ENCODE data around the gene ALKBH3. TPM values are rescaled to one million over a fixed set of nuclear protein-coding genes. Genes with fewer than 3 reads are reported as not detected.
A peak's percentile ranks its signal among the peaks of the same experiment; 100 is the strongest.

The ALKBH3 gene
- polyA plus RNA-seq, 1 of the 3 experiments (the other 2 are of a cell fraction), result 27.0 TPM

DNA sequence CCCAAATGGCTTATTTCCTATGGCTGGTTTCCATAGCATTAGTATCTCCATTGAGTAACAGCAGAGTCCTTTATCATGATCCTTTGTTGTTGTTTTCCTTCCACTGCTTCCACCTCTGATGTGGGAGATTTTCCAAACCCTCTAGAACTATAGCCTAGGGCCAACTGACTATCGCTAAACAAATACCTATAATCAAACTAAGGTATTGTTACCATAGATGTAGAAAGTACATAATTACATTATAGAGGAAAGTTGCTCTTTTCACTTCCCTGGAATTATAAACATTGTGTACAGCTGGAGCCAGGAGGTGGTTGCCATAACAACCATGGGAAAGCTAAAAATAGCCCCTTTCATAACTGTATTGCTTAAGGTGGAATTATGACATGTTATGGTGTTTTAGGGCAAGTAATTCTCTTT is 47.0 kb upstream of the ALKBH3 start:
- DNase-seq, result peak; percentile 35
- Histone ChIP-seq H3K4me3 (ENCODE audit: low read depth in 2 of 2, low read length in 1 of 2) (no peak overlapping the region), H2AFZ (ENCODE audit: low read depth) (no peak overlapping the region), H3K9me2 (no peaks in the 10 kb centered on the region), H4K20me1 (ENCODE audit: insufficient read depth) (no peaks in the 10 kb centered on the region), H3K79me2 (ENCODE audit: insufficient read depth) (no peaks in the 10 kb centered on the region), H3K9ac (no peak overlapping the region), H3K36me3 (replicated peaks in 1 of 2; ENCODE audit: control insufficient read depth in 1 of 2, insufficient read depth in 2 of 2, low read length in 1 of 2) (no peaks in the 10 kb centered on the region), H3K4me1 (ENCODE audit: control insufficient read depth in 1 of 2, insufficient read depth in 2 of 2, low read depth in 1 of 2, low read length in 1 of 2) (peaks cover 5 to 21% of the 10 kb centered on the region in 2 experiments; a peak in 3 of 4 replicates), H3K27me3 (ENCODE audit: insufficient read depth) (no peaks in the 10 kb centered on the region), H3K4me2 (no peak overlapping the region), H3K27ac (ENCODE audit: low read depth in 2 of 2, low read length in 1 of 2) (no peak overlapping the region; a peak in 1 of 4 replicates), H3F3A (replicated peaks; ENCODE audit: insufficient read depth) (peaks cover 10% of the 10 kb centered on the region), H3K9me3 (no peaks in the 10 kb centered on the region)
- ChIA-PET POLR2A (no interaction called here), CTCF (interaction anchor here (1.0 to 16.8 kb wide), 3 partner anchors 8 to 56 kb away, joined by 4 to 337 read pairs (median 50); no protein-coding TSS in a partner anchor)
- WGBS (ENCODE audit: low lambda C conversion rate), result 24% methylated on average over 1 of the region's 1 CpG
- TF ChIP-seq, protein P1, sequence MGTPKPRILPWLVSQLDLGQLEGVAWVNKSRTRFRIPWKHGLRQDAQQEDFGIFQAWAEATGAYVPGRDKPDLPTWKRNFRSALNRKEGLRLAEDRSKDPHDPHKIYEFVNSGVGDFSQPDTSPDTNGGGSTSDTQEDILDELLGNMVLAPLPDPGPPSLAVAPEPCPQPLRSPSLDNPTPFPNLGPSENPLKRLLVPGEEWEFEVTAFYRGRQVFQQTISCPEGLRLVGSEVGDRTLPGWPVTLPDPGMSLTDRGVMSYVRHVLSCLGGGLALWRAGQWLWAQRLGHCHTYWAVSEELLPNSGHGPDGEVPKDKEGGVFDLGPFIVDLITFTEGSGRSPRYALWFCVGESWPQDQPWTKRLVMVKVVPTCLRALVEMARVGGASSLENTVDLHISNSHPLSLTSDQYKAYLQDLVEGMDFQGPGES (IDR thresholded peaks at IDR 0.05; ENCODE audit: low read depth, low read length), result no peak
- no peak for TF ChIP-seq RXRA (IDR thresholded peaks at IDR 0.05; ENCODE audit: borderline replicate concordance, low read depth)

DNA sequence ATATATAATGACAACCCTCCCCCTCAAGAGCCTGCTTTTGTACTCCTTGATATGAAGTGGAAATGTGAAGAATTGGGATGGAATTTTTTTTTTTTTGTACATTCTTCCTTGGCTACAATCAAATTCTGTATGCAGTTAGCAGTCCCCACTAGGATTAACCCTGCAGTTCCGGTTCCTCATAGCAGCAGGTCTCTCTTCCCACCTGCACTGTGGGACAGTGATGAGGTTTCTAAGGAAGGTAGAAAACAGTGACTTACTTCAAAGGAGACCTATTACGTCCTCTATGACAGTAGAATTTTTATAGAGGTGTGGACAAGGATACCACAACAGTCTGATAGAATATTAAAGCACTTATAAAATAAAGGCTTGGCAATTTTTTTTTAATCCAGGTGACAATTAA is 46.3 kb upstream of the ALKBH3 start:
- Histone ChIP-seq H4K20me1 (ENCODE audit: insufficient read depth) (no peaks in the 10 kb centered on the region), H3K9me3 (no peaks in the 10 kb centered on the region), H3K27me3 (ENCODE audit: insufficient read depth) (no peaks in the 10 kb centered on the region), H3K9me2 (no peaks in the 10 kb centered on the region), H3K36me3 (replicated peaks in 1 of 2; ENCODE audit: control insufficient read depth in 1 of 2, insufficient read depth in 2 of 2, low read length in 1 of 2) (no peaks in the 10 kb centered on the region), H3K4me1 (ENCODE audit: control insufficient read depth in 1 of 2, insufficient read depth in 2 of 2, low read depth in 1 of 2, low read length in 1 of 2) (peaks cover 5 to 21% of the 10 kb centered on the region in 2 experiments; a peak in 3 of 4 replicates), H3K4me3 (ENCODE audit: low read depth in 2 of 2, low read length in 1 of 2) (no peak overlapping the region), H3K4me2 (no peak overlapping the region), H3K27ac (ENCODE audit: low read depth in 2 of 2, low read length in 1 of 2) (no peak overlapping the region; a peak in 1 of 4 replicates), H3K9ac (no peak overlapping the region), H2AFZ (ENCODE audit: low read depth) (no peak overlapping the region), H3K79me2 (ENCODE audit: insufficient read depth) (no peaks in the 10 kb centered on the region), H3F3A (replicated peaks; ENCODE audit: insufficient read depth) (peaks cover 10% of the 10 kb centered on the region)
- no peak for DNase-seq
- POLR2A ChIA-PET, result no interaction called here
- CTCF ChIA-PET, result interaction anchor here (1.0 to 16.8 kb wide), 3 partner anchors 9 to 55 kb away, joined by 4 to 337 read pairs (median 50); no protein-coding TSS in a partner anchor
- 84% methylated on average over 2 of the region's 2 CpGs for WGBS (ENCODE audit: low lambda C conversion rate)
- TF ChIP-seq CHD2 (IDR thresholded peaks at IDR 0.05; ENCODE audit: low read length, partially characterized antibody) (no peak), FOXM1 (IDR thresholded peaks at IDR 0.05; ENCODE audit: low read depth) (no peak), GATA2 (CRISPR knock-in tag; IDR thresholded peaks at IDR 0.05) (no peak), MEF2A (IDR thresholded peaks at IDR 0.05; ENCODE audit: borderline replicate concordance, low read depth) (no peak), RFX5 (IDR thresholded peaks at IDR 0.05; ENCODE audit: low read length) (no peak), RCOR1 (IDR thresholded peaks at IDR 0.05; ENCODE audit: low read length) (no peak), MXI1 (IDR thresholded peaks at IDR 0.05; ENCODE audit: low read depth, low read length) (no peak), TAF1 (IDR thresholded peaks at IDR 0.05; ENCODE audit: borderline replicate concordance, low read depth, low read length) (no peak), GABPA (IDR thresholded peaks at IDR 0.05; ENCODE audit: low read depth) (no peak), RAD21 (IDR thresholded peaks at IDR 0.05; ENCODE audit: low read length) (no peak), JUND (IDR thresholded peaks at IDR 0.05) (no peak), ELF1 (IDR thresholded peaks at IDR 0.05) (no peak), POLR2AphosphoS5 (IDR thresholded peaks at IDR 0.05; ENCODE audit: low read depth, low read length) (no peak)
- TF ChIP-seq, protein P1 (IDR thresholded peaks at IDR 0.05; ENCODE audit: low read depth, low read length), result no peak
- TF ChIP-seq, protein P2, sequence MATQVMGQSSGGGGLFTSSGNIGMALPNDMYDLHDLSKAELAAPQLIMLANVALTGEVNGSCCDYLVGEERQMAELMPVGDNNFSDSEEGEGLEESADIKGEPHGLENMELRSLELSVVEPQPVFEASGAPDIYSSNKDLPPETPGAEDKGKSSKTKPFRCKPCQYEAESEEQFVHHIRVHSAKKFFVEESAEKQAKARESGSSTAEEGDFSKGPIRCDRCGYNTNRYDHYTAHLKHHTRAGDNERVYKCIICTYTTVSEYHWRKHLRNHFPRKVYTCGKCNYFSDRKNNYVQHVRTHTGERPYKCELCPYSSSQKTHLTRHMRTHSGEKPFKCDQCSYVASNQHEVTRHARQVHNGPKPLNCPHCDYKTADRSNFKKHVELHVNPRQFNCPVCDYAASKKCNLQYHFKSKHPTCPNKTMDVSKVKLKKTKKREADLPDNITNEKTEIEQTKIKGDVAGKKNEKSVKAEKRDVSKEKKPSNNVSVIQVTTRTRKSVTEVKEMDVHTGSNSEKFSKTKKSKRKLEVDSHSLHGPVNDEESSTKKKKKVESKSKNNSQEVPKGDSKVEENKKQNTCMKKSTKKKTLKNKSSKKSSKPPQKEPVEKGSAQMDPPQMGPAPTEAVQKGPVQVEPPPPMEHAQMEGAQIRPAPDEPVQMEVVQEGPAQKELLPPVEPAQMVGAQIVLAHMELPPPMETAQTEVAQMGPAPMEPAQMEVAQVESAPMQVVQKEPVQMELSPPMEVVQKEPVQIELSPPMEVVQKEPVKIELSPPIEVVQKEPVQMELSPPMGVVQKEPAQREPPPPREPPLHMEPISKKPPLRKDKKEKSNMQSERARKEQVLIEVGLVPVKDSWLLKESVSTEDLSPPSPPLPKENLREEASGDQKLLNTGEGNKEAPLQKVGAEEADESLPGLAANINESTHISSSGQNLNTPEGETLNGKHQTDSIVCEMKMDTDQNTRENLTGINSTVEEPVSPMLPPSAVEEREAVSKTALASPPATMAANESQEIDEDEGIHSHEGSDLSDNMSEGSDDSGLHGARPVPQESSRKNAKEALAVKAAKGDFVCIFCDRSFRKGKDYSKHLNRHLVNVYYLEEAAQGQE (IDR thresholded peaks at IDR 0.05; ENCODE audit: low read depth, low read length), result no peak
- TF ChIP-seq, protein P3, sequence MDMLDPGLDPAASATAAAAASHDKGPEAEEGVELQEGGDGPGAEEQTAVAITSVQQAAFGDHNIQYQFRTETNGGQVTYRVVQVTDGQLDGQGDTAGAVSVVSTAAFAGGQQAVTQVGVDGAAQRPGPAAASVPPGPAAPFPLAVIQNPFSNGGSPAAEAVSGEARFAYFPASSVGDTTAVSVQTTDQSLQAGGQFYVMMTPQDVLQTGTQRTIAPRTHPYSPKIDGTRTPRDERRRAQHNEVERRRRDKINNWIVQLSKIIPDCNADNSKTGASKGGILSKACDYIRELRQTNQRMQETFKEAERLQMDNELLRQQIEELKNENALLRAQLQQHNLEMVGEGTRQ (IDR thresholded peaks at IDR 0.05; ENCODE audit: borderline replicate concordance, low read depth, low read length), result no peak
- TF ChIP-seq, protein P4, sequence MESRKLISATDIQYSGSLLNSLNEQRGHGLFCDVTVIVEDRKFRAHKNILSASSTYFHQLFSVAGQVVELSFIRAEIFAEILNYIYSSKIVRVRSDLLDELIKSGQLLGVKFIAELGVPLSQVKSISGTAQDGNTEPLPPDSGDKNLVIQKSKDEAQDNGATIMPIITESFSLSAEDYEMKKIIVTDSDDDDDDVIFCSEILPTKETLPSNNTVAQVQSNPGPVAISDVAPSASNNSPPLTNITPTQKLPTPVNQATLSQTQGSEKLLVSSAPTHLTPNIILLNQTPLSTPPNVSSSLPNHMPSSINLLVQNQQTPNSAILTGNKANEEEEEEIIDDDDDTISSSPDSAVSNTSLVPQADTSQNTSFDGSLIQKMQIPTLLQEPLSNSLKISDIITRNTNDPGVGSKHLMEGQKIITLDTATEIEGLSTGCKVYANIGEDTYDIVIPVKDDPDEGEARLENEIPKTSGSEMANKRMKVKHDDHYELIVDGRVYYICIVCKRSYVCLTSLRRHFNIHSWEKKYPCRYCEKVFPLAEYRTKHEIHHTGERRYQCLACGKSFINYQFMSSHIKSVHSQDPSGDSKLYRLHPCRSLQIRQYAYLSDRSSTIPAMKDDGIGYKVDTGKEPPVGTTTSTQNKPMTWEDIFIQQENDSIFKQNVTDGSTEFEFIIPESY (IDR thresholded peaks at IDR 0.05; ENCODE audit: borderline replicate concordance, low read depth), result no peak

Data from SK-N-SH (cell line).